Measurements from ENCODE around the gene MAEA.
"Not testable (repeated sequence)": the region's sequence is repeated elsewhere in the genome, so short reads cannot be mapped to it uniquely, and the experiment has no call there.

- TF ChIP-seq CTCF, EZH2 (IDR thresholded peaks at IDR 0.05): not testable (repeated sequence)
Observed at GRCh38 chr4:1335193-1335883, 45.6 kb downstream of the MAEA start.
